NCI-H2107 treated with DMSO at 0.1 percent for 48 hours (cell line): Measurements from ENCODE around the gene SLC25A53.

Experiments used
- DNase-seq: peaks from one replicate; lab custom pipeline; 2025; ENCODE audit not compliant: unreplicated experiment; lab: John Stamatoyannopoulos, UW

The SLC25A53 gene

GRCh38 chrX:104156630-104157529 is at the start of gene SLC25A53:
TSS of gene SLC25A53 (minus strand) at chrX:104157009. CDS start at chrX:104105257, 51,752 bp downstream.
- peak; percentile 95 for DNase-seq

- no peak for DNase-seq
Observed at GRCh38 chrX:104205548-104205947, 48.7 kb upstream of the SLC25A53 start.

- DNase-seq, result peak; percentile 45
Observed at GRCh38 chrX:104195489-104196084, 38.8 kb upstream of the SLC25A53 start.

GRCh38 chrX:104195013-104195412 is 38.2 kb upstream of the SLC25A53 start:
- no peak for DNase-seq

GRCh38 chrX:104193485-104193884 is 36.7 kb upstream of the SLC25A53 start:
- no peak for DNase-seq

- no peak for DNase-seq
Observed at GRCh38 chrX:104189837-104190236, 33.0 kb upstream of the SLC25A53 start.

- DNase-seq, result no peak
Observed at GRCh38 chrX:104187931-104188330, 31.1 kb upstream of the SLC25A53 start.

GRCh38 chrX:104183685-104184084 is 26.9 kb upstream of the SLC25A53 start:
- DNase-seq, result no peak

- no peak for DNase-seq
Observed at GRCh38 chrX:104173841-104174240, 17.0 kb upstream of the SLC25A53 start.

GRCh38 chrX:104172788-104173187 is 16.0 kb upstream of the SLC25A53 start:
- DNase-seq, result no peak

- DNase-seq, result no peak
Observed at GRCh38 chrX:104172121-104172520, 15.3 kb upstream of the SLC25A53 start.

GRCh38 chrX:104168127-104168526 is 11.3 kb upstream of the SLC25A53 start:
- no peak for DNase-seq

- DNase-seq, result no peak
Observed at GRCh38 chrX:104166735-104167436, 10.1 kb upstream of the SLC25A53 start.

- peak; percentile 80 for DNase-seq
Observed at GRCh38 chrX:104165894-104166734, 9.3 kb upstream of the SLC25A53 start, which contains the start of gene FAM199X. TSS of gene FAM199X (plus strand) at chrX:104166453. CDS start at chrX:104166786, 333 bp downstream.

GRCh38 chrX:104151037-104151436 is 5.8 kb downstream of the SLC25A53 start:
- no peak for DNase-seq

- no peak for DNase-seq
Observed at GRCh38 chrX:104141087-104141760, 15.6 kb downstream of the SLC25A53 start.

GRCh38 chrX:104137496-104137895 is 19.3 kb downstream of the SLC25A53 start:
- DNase-seq, result no peak

- peak; percentile 84 for DNase-seq
Observed at GRCh38 chrX:104136241-104137019, 20.4 kb downstream of the SLC25A53 start.

- no peak for DNase-seq
Observed at GRCh38 chrX:104135677-104136076, 21.1 kb downstream of the SLC25A53 start.
